Ovary (tissue), 9 donors: Measurements from ENCODE around the gene FBXO8. TPM values are rescaled to one million over a fixed set of nuclear protein-coding genes. Genes with fewer than 3 reads are reported as not detected.

Experiments used
- DNase-seq, 5 donors: peaks; one replicate each; pipeline ENCODE4 v3.0.0-alpha.2; 2019 to 2020
- H3K27ac ChIP-seq, 2 donors: fragments of 200-600 bp; one replicate each; pipeline versions ENCODE4 v1.5.1 to v1.8.0; 2019 to 2022
- H3K27me3 ChIP-seq: fragments of 200-600 bp; one replicate; pipeline ENCODE4 v1.8.0; 2022
- H3K36me3 ChIP-seq: fragments of 200-600 bp; sonication (generic); one replicate; pipeline ENCODE4 v1.5.1; 2019
- H3K4me1 ChIP-seq: one replicate; pipeline ENCODE4 v1.8.1; 2013; ENCODE audit warnings: mild to moderate bottlenecking, moderate library complexity; ENCODE audit not compliant: insufficient read depth
- H3K4me3 ChIP-seq: fragments of 200-600 bp; sonication (generic); one replicate; pipeline ENCODE4 v1.5.1; 2017
- H3K9me3 ChIP-seq, 2 donors: fragments of 200-600 bp in 1 of 2; sonication (generic) in 1 of 2; one replicate each; pipeline versions ENCODE4 v1.5.1 to v1.8.1; 2013 to 2019; ENCODE audit warnings: mild to moderate bottlenecking in 1 of 2, moderate library complexity in 1 of 2
- CTCF ChIP-seq, 3 donors: fragments of 450-650 bp in 2 of 3; fragments of 200-600 bp in 1 of 3; IDR thresholded peaks; one replicate each; pipeline versions ENCODE4 v1.5.1 to v1.8.0; 2016 to 2022; ENCODE audit warnings: antibody characterized with exemption in 3 of 3, mild to moderate bottlenecking in 1 of 3
- EP300 ChIP-seq: sonication (generic); formaldehyde crosslinking; IDR thresholded peaks from one replicate; pipeline ENCODE4 v1.6.1; 2017; ENCODE audit warnings: antibody characterized with exemption
- POLR2A ChIP-seq: fragments of 450-650 bp; IDR thresholded peaks from one replicate; pipeline ENCODE4 v1.6.1; 2017; ENCODE audit warnings: antibody characterized with exemption, mild to moderate bottlenecking, moderate library complexity
- WGBS, 3 donors: extraction: QIAGEN DNeasy Blood & Tissue Kit in 1 of 3; methylation state at CpG; one replicate each; pipeline versions ENCODE4 v1.1.5 to v1.1.7; 2013 to 2017; 5-methylcytosine and 5-hydroxymethylcytosine counted together
- intact Hi-C, 4 donors: fragments of 100-400 bp; cut with DNase I; formaldehyde crosslinking; loops; one replicate each; pipeline versions ENCODE4 v1.11.0 to v1.15.1; 2022 to 2023
- polyA plus RNA-seq, 2 donors: library from polyadenylated mRNA; stranded (reverse); fragments of 200-250 nt in 1 of 2; fragments of 350-450 nt in 1 of 2; fragmentation: Illumina TruSeq in 1 of 2; extraction: RNeasy Lipid Tissue Mini Kit (QIAGEN cat#74804) in 1 of 2; gene quantifications; one replicate each; pipeline ENCODE4 v1.2.3, GENCODE V29; 2013 to 2014
- total RNA-seq, 7 donors: library from RNA; depleted of rRNA in 2 of 7; stranded (reverse); fragments of >200 nt in 2 of 7; fragmentation: NEBNext Ultra II Directional in 3 of 7; extraction: Animal tissue kit (Norgen Biotek cat#: 25700) in 3 of 7; gene quantifications; one replicate each; pipeline versions ENCODE4 v1.1.0 to v1.2.4, GENCODE V29; 2016 to 2023
- donor health status: DM: no; HTN: no; CAD: no; lungs with moderate emphysema.
- donor health status: DM: no; HTN: no; CAD: no.
- donor health status: Bipolar disorder and iron deficiency.
- donor health status: DM: yes; HTN: yes; CAD: no.
- donor health status: DM: no; HTN: no; CAD: no.
- donor health status: DM: yes; HTN: yes; CAD: no.

Gene FBXO8
- total and polyA plus RNA-seq, 9 donors, result 19.0 to 41.1 (median 28.9) TPM

DNA sequence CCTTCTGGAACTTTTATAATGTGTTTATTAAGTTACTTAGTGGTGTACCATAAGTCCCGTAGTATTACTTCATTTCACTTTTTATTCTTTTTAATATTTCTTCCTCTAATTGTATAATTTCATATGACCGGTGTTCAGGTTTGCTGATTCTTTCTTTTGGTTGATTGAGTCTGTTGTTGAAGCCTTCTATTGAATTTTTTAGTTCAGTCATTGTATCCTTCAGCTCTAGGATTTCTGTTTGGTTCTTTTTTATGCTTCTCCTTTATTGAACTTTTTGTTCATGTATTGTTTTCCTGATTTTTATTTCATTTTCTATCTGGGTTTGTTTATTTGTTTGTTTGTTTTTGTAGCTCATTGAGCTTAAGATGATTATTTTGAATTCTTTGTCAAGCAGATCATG is 9.0 kb upstream of the FBXO8 start:
- 97 to 99% (median 98%) methylated on average over 2 of the region's 2 CpGs for WGBS, 3 donors
- Histone ChIP-seq H3K27ac (no peak overlapping the region), H3K4me1 (no peaks in the 10 kb centered on the region), H3K9me3 (peaks cover 0 to 4% of the 10 kb centered on the region in 2 donors), H3K36me3 (no peaks in the 10 kb centered on the region), H3K4me3 (no peak overlapping the region), H3K27me3 (no peaks in the 10 kb centered on the region)
- no peak for DNase-seq
- intact Hi-C loops, result no loop called here
- TF ChIP-seq POLR2A, result no peak
- no peak for TF ChIP-seq EP300
- no peak for TF ChIP-seq CTCF (IDR thresholded peaks at IDR 0.05)

DNA sequence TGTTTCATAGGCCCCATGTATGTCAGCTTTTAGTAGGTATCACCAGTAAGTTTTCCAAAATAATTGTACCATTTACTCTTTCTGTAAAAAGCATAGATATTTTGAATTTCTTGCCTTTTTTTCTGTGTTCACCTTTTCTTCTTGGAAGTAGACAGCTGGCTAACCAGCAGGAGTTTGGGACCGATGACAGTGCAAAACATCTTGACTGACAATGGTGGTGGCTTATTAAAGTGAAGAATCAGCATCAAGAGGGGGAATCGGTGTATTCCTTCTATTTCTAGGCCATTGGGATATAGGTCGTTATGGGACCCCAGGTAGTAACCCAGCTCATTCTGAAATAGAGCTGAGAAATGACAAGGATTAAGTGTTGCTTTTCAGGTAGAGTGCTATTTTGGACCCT is 3.4 kb upstream of the FBXO8 start:
- H3K9me3 ChIP-seq, result no peaks in the 10 kb centered on the region
- WGBS, 3 donors, result 92 to 97% (median 93%) methylated on average over 3 of the region's 3 CpGs
- no peak overlapping the region for H3K27ac ChIP-seq
- H3K4me1 ChIP-seq, result no peaks in the 10 kb centered on the region
- DNase-seq, result no peak
- intact Hi-C loops, result loop anchor here in 1 of 4 donors (10.0 kb wide), 1 partner anchor 922 kb away; no protein-coding TSS in a partner anchor
- no peak overlapping the region for H3K4me3 ChIP-seq
- no peaks in the 10 kb centered on the region for H3K27me3 ChIP-seq
- no peaks in the 10 kb centered on the region for H3K36me3 ChIP-seq
- TF ChIP-seq EP300 (no peak), CTCF (IDR thresholded peaks at IDR 0.05) (no peak), POLR2A (no peak)

DNA sequence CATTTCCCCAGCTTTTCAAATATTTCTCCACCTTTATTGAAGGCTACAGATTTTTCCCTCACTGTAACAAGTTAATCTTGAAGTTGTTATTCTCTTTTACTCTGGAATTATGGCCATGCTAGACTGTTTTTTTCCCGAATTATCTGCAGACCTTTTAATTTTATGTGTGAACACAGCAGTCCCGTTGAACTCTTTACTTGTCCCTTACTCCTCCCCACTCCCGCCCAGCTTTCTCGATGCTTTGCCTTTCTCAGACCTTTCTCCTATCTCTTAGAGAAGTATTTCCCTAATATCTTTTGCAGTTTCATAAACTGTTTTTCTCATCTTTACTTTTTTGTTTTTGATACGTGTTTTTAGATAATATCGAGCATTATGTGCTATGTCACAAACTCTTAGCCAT is 1.0 kb upstream of the FBXO8 start:
- Histone ChIP-seq H3K4me3 (peak overlapping the region; percentile 90), H3K27ac (no peak overlapping the region), H3K4me1 (no peaks in the 10 kb centered on the region), H3K27me3 (no peaks in the 10 kb centered on the region), H3K9me3 (no peaks in the 10 kb centered on the region), H3K36me3 (no peaks in the 10 kb centered on the region)
- no peak for DNase-seq
- intact Hi-C loops, result loop anchor here in 1 of 4 donors (10.0 kb wide), 1 partner anchor 920 kb away; no protein-coding TSS in a partner anchor
- 3 to 9% (median 5%) methylated on average over 6 of the region's 6 CpGs for WGBS, 3 donors
- TF ChIP-seq EP300 (no peak), POLR2A (no peak), CTCF (IDR thresholded peaks at IDR 0.05) (no peak)

DNA sequence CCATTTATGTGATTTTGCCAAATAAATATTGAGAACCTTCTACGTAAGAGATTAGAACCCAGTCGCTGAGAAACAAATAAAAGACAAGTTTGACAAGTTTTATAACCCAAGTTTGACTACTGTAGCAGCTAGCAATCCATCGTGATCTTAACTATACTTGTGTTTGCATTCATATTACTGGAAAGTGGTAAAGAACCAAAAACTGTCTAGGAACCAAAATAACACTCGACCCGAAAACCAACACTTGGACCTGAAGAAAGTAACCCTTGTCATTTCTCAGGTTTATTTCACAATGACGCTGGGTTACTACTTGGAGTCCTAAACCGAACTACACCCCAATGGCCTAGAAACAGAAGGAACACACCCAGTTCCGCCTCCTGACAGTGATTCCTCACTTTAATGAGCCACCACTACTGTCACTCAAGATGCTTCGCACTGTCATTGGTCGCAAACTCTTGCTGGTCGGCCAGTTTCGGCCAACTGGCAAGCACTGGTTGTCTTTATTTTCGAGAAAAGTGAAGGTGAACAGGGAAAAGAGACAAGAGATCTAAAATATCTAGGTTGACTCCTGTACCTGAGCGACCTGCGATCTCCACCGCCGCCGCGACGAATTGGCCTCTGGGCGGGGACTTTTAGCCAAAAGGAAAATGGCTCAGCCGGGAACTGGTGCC is 496 bp downstream of the FBXO8 start:
- peak; percentile 63 to 75 (median 68) for DNase-seq
- H3K27ac ChIP-seq, result peak overlapping the region; percentile 88 to 95
- intact Hi-C loops, result loop anchor here in 1 of 4 donors (10.0 kb wide), 1 partner anchor 918 kb away; no protein-coding TSS in a partner anchor
- WGBS, 3 donors, result 0 to 1% (median 0%) methylated on average over 22 of the region's 22 CpGs
- no peaks in the 10 kb centered on the region for H3K27me3 ChIP-seq
- H3K36me3 ChIP-seq, result no peaks in the 10 kb centered on the region
- H3K9me3 ChIP-seq, result no peaks in the 10 kb centered on the region
- peak overlapping the region; percentile 90 for H3K4me3 ChIP-seq
- no peaks in the 10 kb centered on the region for H3K4me1 ChIP-seq
- TF ChIP-seq CTCF (IDR thresholded peaks at IDR 0.05) (no peak), EP300 (no peak), POLR2A (no peak)
